Body of pancreas (tissue), 4 donors: Measurements from ENCODE around the gene CHSY3. TPM values are rescaled to one million over a fixed set of nuclear protein-coding genes. Genes with fewer than 3 reads are reported as not detected.

ENCODE experiments used
- ATAC-seq: fragments of 150-250 bp; one replicate; pipeline ENCODE4 v1.9.1; 2016
- DNase-seq, 4 donors: peaks; one replicate each; pipeline ENCODE4 v3.0.0-alpha.2; 2019
- H3K27ac ChIP-seq, 4 donors: fragments of 200-600 bp; sonication (generic); 1 replicate in 3 of 4; 2 replicates in 1 of 4; pipeline versions ENCODE4 v1.5.1 to v1.6.1; 2016 to 2019; ENCODE audit warnings: mild to moderate bottlenecking in 1 of 4, mixed read lengths in 1 of 4, moderate library complexity in 1 of 4
- H3K27me3 ChIP-seq, 2 donors: fragments of 200-600 bp; sonication (generic); one replicate each; pipeline ENCODE4 v1.6.0; 2016; ENCODE audit warnings: mild to moderate bottlenecking in 1 of 2
- H3K36me3 ChIP-seq, 2 donors: fragments of 200-600 bp; sonication (generic); replicated peaks in 1 of 2; 2 replicates each; pipeline ENCODE4 v1.5.1; 2016; ENCODE audit warnings: low read depth in 2 of 2; ENCODE audit not compliant: insufficient read depth in 1 of 2
- H3K4me1 ChIP-seq: fragments of 200-600 bp; sonication (generic); one replicate; pipeline ENCODE4 v1.6.0; 2016
- H3K4me3 ChIP-seq, 2 donors: fragments of 200-600 bp; sonication (generic); 1 replicate in 1 of 2; 2 replicates in 1 of 2; pipeline ENCODE4 v1.5.1; 2016 to 2019
- H3K9me3 ChIP-seq, 3 donors: fragments of 200-600 bp; sonication (generic); 1 replicate in 2 of 3; 2 replicates in 1 of 3; pipeline ENCODE4 v1.5.1; 2016
- CTCF ChIP-seq, 7 experiments: fragments of 450-650 bp in 4 of 7; fragments of 200-600 bp in 3 of 7; sonication (generic) in 3 of 7; IDR thresholded peaks; one replicate each; pipeline ENCODE4 v1.5.1; 2016 to 2019; ENCODE audit warnings: antibody characterized with exemption in 7 of 7
- POLR2A ChIP-seq, 3 donors: fragments of 450-650 bp; IDR thresholded peaks; one replicate each; pipeline ENCODE4 v1.6.1; 2016; ENCODE audit warnings: antibody characterized with exemption in 3 of 3, mild to moderate bottlenecking in 2 of 3
- WGBS, 2 donors: methylation state at CpG; one replicate each; pipeline ENCODE4 v1.1.5; 2017; 5-methylcytosine and 5-hydroxymethylcytosine counted together
- intact Hi-C: fragments of 100-400 bp; cut with DNase I; formaldehyde crosslinking; loops from one replicate; pipeline ENCODE4 v1.15.1; 2023
- total RNA-seq, 2 donors: library from RNA; depleted of rRNA; stranded (reverse); fragments of >200 nt; gene quantifications; one replicate each; pipeline ENCODE4 v1.1.0, GENCODE V29; 2016

Gene CHSY3
- total RNA-seq, 2 donors from 2014 or later = 3.3 to 6.5 TPM

- TF ChIP-seq POLR2A (IDR thresholded peaks at IDR 0.05) (no peak), CTCF (IDR thresholded peaks at IDR 0.05) (no peak)
- WGBS, 2 donors = 81 to 95% methylated on average over 1 of the region's 1 CpG
- no peak overlapping the region for H3K27ac ChIP-seq
- H3K4me1 ChIP-seq = no peaks in the 10 kb centered on the region
- ATAC-seq (no peak), DNase-seq (no peak)
- H3K36me3 ChIP-seq = no peaks in the 10 kb centered on the region
- no peaks in the 10 kb centered on the region for H3K9me3 ChIP-seq
- no peak overlapping the region for H3K4me3 ChIP-seq
- no peaks in the 10 kb centered on the region for H3K27me3 ChIP-seq
- intact Hi-C loops = no loop called here
Measured at GRCh38 chr5:130104895-130105688, 200.8 kb downstream of the CHSY3 start.

- intact Hi-C loops = no loop called here
- H3K27me3 ChIP-seq = no peaks in the 10 kb centered on the region
- no peak for TF ChIP-seq POLR2A (IDR thresholded peaks at IDR 0.05)
- no peak for TF ChIP-seq CTCF (IDR thresholded peaks at IDR 0.05)
- no peaks in the 10 kb centered on the region for H3K9me3 ChIP-seq
- H3K4me3 ChIP-seq = no peak overlapping the region
- DNase-seq = no peak
- H3K4me1 ChIP-seq = no peaks in the 10 kb centered on the region
- no peak overlapping the region for H3K27ac ChIP-seq
- H3K36me3 ChIP-seq = no peaks in the 10 kb centered on the region
- no peak for ATAC-seq
Measured at GRCh38 chr5:130106480-130106879, 202.2 kb downstream of the CHSY3 start.

GRCh38 chr5:130109152-130109551, 204.9 kb downstream of the CHSY3 start:
- Histone ChIP-seq H3K4me3 (no peak overlapping the region), H3K27ac (no peak overlapping the region), H3K27me3 (no peaks in the 10 kb centered on the region), H3K4me1 (no peaks in the 10 kb centered on the region), H3K36me3 (no peaks in the 10 kb centered on the region), H3K9me3 (no peaks in the 10 kb centered on the region)
- WGBS, 2 donors = 10 to 26% methylated on average over 1 of the region's 1 CpG
- no peak for ATAC-seq
- TF ChIP-seq CTCF (IDR thresholded peaks at IDR 0.05) (peak in 6 of 7 experiments; percentile 39 to 58 (median 44)), POLR2A (IDR thresholded peaks at IDR 0.05) (no peak)
- intact Hi-C loops = no loop called here
- no peak for DNase-seq

- intact Hi-C loops = no loop called here
- DNase-seq (no peak), ATAC-seq (no peak)
- H3K9me3 ChIP-seq = no peaks in the 10 kb centered on the region
- no peak overlapping the region for H3K27ac ChIP-seq
- TF ChIP-seq POLR2A (IDR thresholded peaks at IDR 0.05) = no peak
- TF ChIP-seq CTCF (IDR thresholded peaks at IDR 0.05) = no peak
- H3K27me3 ChIP-seq = no peaks in the 10 kb centered on the region
- H3K36me3 ChIP-seq = no peaks in the 10 kb centered on the region
- no peak overlapping the region for H3K4me3 ChIP-seq
- H3K4me1 ChIP-seq = no peaks in the 10 kb centered on the region
Measured at GRCh38 chr5:130110328-130110727, 206.1 kb downstream of the CHSY3 start.

GRCh38 chr5:130111746-130112145, 207.5 kb downstream of the CHSY3 start:
- no peak overlapping the region for H3K4me3 ChIP-seq
- H3K9me3 ChIP-seq = no peaks in the 10 kb centered on the region
- WGBS, 2 donors = 43% methylated on average over 3 of the region's 3 CpGs
- H3K27me3 ChIP-seq = no peaks in the 10 kb centered on the region
- DNase-seq (no peak), ATAC-seq (no peak)
- no peaks in the 10 kb centered on the region for H3K36me3 ChIP-seq
- TF ChIP-seq POLR2A (IDR thresholded peaks at IDR 0.05) (no peak), CTCF (IDR thresholded peaks at IDR 0.05) (no peak)
- H3K4me1 ChIP-seq = no peaks in the 10 kb centered on the region
- intact Hi-C loops = no loop called here
- no peak overlapping the region for H3K27ac ChIP-seq
